ENCODE measurements around the gene SUFU. TPM values are rescaled to one million over a fixed set of nuclear protein-coding genes. Genes with fewer than 3 reads are reported as not detected.

SUFU gene
- total RNA-seq, 1 donor = 3.3 TPM

DNA sequence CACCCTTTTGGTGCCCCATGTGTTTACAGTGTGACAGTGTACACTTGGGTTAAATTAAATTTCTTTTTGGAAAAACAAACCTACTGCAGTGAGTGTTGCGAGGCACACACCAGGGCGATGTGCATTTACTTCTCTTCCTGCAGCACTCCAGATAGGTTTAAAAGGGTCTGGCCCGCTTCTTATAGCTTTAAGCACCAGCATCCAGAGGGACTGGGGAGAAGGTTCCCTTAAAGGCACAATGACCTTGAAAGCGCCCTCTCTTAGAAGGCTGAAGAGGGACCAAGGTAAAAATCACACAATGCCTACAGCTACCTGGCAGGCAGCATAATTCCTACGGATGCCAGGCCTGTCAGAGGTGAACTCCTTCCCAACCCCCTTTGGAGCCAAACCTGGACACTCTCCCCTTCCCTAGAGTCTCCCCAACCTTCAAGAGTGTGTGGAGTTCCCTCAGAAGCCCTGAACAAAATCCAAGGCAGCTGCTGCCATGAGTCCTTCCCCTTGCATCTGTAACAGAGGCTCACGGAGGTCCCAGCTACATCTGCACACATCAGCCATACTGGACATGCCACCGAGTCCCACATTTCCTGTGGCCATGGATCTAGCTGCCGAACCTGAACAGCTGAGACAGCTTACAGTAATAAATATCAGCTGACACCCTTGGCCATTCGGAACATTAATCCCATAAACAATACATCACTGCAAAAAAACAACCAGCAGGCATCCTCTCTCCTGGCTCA is 173.7 kb downstream of the SUFU start:
- DNase-seq (ENCODE audit: low read depth) = no peak
- TF ChIP-seq, protein P1, sequence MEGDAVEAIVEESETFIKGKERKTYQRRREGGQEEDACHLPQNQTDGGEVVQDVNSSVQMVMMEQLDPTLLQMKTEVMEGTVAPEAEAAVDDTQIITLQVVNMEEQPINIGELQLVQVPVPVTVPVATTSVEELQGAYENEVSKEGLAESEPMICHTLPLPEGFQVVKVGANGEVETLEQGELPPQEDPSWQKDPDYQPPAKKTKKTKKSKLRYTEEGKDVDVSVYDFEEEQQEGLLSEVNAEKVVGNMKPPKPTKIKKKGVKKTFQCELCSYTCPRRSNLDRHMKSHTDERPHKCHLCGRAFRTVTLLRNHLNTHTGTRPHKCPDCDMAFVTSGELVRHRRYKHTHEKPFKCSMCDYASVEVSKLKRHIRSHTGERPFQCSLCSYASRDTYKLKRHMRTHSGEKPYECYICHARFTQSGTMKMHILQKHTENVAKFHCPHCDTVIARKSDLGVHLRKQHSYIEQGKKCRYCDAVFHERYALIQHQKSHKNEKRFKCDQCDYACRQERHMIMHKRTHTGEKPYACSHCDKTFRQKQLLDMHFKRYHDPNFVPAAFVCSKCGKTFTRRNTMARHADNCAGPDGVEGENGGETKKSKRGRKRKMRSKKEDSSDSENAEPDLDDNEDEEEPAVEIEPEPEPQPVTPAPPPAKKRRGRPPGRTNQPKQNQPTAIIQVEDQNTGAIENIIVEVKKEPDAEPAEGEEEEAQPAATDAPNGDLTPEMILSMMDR (IDR thresholded peaks at IDR 0.05; ENCODE audit: insufficient read depth, low read length) = no peak

DNA sequence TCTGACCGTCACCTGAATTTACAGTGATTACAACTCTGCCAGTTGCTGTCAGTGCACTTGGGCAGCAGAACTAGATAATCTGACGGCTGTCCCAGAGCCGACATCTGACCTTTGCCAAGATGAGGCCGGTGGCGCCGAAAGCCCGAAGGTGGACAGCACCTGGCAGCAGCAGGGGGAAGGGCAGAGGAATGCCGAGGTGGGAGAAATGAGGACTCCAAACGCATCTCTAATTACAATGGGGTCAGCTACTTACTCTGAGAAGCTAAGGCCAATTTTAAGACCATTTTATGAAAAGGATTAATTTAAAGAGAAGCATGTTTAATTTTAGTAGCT is 174.3 kb downstream of the SUFU start:
- no peak for DNase-seq (ENCODE audit: low read depth)
- TF ChIP-seq, protein P1 (IDR thresholded peaks at IDR 0.05; ENCODE audit: insufficient read depth, low read length) = no peak
- no peak overlapping the region for H3K4me3 ChIP-seq (ENCODE audit: low read depth, low read length)

More for the DNA sequence above, 173.7 kb downstream of the SUFU start:
- no peak overlapping the region for H3K4me3 ChIP-seq (ENCODE audit: low read depth, low read length)

DNA sequence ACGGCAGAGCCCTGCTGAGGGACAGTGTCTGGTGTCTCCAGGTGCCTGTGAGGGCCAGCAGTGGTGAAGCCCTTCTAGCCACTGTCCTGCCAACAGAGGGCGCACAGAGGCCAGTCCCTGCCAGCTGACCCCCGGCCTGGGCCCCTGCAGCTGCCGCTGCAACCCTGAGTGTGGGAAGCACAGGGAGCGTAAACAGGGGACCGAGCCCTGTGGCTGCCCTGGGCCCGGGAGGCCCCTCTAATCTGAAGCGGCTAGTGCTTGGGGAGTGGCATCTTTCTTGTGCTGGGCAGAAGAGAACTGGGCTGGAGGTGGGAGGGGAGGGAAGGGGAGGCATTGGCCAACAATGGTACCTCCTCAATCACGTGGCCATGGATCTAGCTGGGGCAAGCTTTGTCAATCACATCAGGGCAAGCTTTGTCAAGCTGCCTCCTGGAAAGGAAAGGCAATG is 175.1 kb downstream of the SUFU start:
- TF ChIP-seq, protein P1 (IDR thresholded peaks at IDR 0.05; ENCODE audit: insufficient read depth, low read length) = peak; percentile 65
- no peak overlapping the region for H3K4me3 ChIP-seq (ENCODE audit: low read depth, low read length)
- no peak for DNase-seq (ENCODE audit: low read depth)

DNA sequence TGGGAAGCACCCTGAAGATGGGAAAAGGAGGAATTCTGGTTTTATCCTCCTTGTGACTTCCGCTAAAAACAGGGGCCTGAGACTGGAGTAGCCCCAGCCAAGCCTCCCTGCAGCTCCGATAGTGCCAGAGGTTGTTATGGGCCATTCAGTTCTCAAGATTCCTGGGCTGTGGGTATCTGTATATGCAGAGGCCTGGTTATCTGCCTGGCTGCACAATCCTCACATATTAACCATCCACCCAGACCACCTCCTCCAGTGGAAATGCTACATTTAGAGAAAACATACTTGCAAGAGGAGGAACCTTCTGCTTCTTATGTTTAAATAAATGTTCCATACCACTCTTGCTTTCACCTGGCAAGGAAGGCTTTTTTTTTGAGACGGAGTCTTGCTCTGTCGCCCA is 175.8 kb downstream of the SUFU start:
- TF ChIP-seq, protein P1 (IDR thresholded peaks at IDR 0.05; ENCODE audit: insufficient read depth, low read length) = no peak
- no peak for DNase-seq (ENCODE audit: low read depth)

DNA sequence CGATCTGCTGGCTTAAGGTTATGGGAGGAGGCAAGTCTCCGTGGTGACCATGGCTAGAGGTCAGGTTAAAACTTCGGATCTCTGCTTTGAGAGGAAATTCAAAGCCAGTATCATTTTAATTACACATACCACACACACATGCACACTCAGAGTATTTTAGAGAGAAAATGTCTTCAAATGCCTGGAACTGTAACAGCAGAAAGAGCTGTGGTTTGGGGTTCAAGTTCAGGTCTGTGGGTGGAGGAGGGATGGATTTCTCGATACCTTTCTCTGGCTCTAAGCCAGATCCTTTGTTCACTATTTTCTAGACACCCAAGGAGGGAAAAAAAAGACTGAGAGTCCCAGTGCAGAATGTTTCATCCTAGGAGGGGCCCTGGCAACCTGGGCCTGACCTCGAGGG is 177.9 kb downstream of the SUFU start:
- no peak overlapping the region for H3K4me3 ChIP-seq (ENCODE audit: low read depth, low read length)
- DNase-seq (ENCODE audit: low read depth) = no peak
- TF ChIP-seq, protein P1 (IDR thresholded peaks at IDR 0.05; ENCODE audit: insufficient read depth, low read length) = no peak

More for the DNA sequence above, 175.8 kb downstream of the SUFU start:
- H3K4me3 ChIP-seq (ENCODE audit: low read depth, low read length) = no peak overlapping the region

DNA sequence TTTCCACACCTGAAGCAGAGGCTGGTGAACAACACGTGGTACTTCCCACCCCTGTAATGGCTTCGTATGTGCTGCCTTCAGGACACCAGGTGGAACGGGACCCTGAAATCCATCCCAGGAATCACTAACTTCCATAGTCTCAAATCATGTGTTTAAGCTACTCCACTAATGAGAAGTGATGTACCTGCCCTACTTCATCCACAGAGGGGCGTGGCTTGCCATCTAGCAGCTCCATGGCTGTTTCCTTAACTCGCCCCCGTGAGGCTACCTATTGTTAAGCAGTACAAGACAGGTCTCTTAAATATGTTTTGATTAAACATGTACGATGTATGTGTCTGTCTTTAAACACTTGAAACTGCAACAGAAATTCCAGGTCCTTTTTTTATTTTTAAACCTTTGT is 178.6 kb downstream of the SUFU start:
- TF ChIP-seq, protein P1 (IDR thresholded peaks at IDR 0.05; ENCODE audit: insufficient read depth, low read length) = no peak
- DNase-seq (ENCODE audit: low read depth) = no peak
- no peak overlapping the region for H3K4me3 ChIP-seq (ENCODE audit: low read depth, low read length)

DNA sequence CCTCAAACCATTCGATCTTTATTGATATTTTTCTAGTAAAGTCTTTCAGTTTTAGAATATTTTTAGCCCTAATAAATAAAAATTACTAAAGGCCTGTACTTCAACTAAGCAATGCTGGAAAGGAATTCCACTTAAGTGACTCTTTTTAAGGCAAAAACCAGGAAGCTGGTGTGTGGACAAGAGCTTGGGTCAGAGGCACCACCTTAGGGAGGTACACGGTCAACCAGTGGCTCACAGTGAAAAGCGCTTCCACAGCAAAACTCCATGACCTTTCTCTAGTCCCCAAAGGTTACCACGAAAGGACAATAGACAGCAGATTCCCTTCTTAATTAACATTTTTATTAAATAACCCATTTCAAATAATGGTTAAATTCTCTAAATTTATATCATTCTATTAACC is 179.2 kb downstream of the SUFU start:
- TF ChIP-seq, protein P1 (IDR thresholded peaks at IDR 0.05; ENCODE audit: insufficient read depth, low read length) = no peak
- DNase-seq (ENCODE audit: low read depth) = no peak

More for the DNA sequence above, 179.2 kb downstream of the SUFU start:
- no peak overlapping the region for H3K4me3 ChIP-seq (ENCODE audit: low read depth, low read length)

Measured in fibroblast of the aortic adventitia (primary cell).